HEK293T (cell line): Measurements from ENCODE around the gene CIB4.
"Not testable (repeated sequence)": the region's sequence is repeated elsewhere in the genome, so short reads cannot be mapped to it uniquely, and the experiment has no call there.

Experiments
- BHLHE40 ChIP-seq: fragments of 450-650 bp; IDR thresholded peaks from 2 replicates; pipeline ENCODE4 v1.6.1; 2016; ENCODE audit warnings: mild to moderate bottlenecking, moderate library complexity, borderline replicate concordance
- ELF4 ChIP-seq: fragments of 450-650 bp; IDR thresholded peaks from 2 replicates; pipeline ENCODE4 v1.6.1; 2017; ENCODE audit warnings: antibody characterized with exemption
- FOXM1 ChIP-seq: fragments of 450-650 bp; IDR thresholded peaks from 2 replicates; pipeline ENCODE4 v1.6.1; 2017; ENCODE audit warnings: mild to moderate bottlenecking, borderline replicate concordance
- SP1 ChIP-seq: fragments of 450-650 bp; IDR thresholded peaks from 2 replicates; pipeline ENCODE4 v1.6.1; 2017
- ZNF384 ChIP-seq: fragments of 450-650 bp; IDR thresholded peaks from 2 replicates; pipeline ENCODE4 v1.6.1; 2016

- TF ChIP-seq ELF4, SP1, FOXM1, BHLHE40, ZNF384: not testable (repeated sequence)
Observed at GRCh38 chr2:26665296-26665695, 24.1 kb upstream of the CIB4 start.
